GM21717 (cell line): ENCODE results near the gene MACC1.

ENCODE experiments used
- ATAC-seq: cut with Tn5 transposase; IDR thresholded peaks from one replicate; pipeline ENCODE4 v1.9.1; 2021; ENCODE audit warnings: mild to moderate bottlenecking, moderate library complexity; ENCODE audit not compliant: unreplicated experiment

MACC1 gene

DNA sequence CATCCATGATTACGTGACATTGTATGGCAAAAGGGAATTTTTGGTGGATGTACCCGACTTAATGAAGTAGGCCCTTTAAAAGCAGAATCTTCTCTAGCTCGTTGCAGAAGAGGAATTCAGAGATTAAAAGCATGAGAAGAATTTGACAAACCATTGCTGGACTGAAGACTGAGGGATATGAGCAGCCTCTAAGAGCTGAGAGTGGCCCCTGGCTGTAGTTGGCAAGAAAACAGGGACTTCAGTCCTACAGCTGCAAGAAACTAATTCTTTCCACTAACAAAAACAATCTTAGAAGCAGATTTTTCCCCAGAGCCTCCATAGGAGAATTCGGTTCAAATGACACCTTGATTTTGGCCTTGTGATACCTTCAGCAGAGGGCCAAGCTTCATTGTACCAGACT is 34.1 kb downstream of the MACC1 start:
- no peak for ATAC-seq

DNA sequence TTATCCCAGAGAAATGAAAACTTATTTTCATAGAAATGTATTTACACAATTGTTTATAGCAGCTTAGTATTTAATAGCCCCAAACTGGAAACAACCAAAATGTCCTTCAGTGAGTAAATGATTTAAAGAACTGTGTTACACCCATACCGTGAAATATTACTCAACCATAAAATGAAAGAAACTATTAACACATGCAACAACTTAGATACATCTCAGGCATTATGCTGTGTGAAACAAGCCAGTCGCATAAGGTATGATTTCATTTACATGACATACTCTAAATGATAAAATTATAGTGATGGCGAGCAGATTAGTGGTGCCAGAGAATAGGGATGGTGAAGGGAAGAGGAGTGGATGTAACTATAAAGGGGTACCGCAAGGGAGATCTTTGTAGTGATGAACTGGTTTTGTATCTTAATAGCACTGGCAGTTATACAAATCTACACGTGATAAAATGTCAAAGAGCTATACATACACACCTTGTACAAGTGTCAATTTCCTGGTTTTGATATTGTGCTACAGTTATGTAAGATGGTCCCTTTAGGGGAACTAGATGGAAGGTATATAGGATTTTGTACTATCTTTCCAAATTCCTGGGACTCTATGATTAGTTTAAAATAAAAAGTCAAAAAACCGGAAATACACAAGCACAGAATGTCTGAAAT is 40.5 kb downstream of the MACC1 start:
- no peak for ATAC-seq

DNA sequence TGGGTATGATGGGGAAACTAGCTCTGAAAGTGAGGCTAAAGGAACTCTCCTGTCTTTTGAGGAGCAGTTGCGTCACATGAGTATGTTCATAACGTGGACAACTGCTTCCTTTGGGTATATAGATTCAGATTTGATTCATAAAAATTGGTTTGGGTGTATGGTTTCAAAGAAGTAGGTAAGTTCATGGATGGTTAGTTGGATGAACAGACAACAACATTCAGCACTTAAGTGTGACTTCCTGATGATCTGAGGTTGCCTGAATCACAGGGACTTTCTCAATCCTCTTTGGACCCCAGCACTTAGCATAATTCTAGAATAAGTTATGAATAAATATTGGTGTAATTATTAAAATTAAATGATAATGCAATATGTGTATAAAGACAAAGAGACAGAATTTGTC is 43.4 kb downstream of the MACC1 start:
- no peak for ATAC-seq

DNA sequence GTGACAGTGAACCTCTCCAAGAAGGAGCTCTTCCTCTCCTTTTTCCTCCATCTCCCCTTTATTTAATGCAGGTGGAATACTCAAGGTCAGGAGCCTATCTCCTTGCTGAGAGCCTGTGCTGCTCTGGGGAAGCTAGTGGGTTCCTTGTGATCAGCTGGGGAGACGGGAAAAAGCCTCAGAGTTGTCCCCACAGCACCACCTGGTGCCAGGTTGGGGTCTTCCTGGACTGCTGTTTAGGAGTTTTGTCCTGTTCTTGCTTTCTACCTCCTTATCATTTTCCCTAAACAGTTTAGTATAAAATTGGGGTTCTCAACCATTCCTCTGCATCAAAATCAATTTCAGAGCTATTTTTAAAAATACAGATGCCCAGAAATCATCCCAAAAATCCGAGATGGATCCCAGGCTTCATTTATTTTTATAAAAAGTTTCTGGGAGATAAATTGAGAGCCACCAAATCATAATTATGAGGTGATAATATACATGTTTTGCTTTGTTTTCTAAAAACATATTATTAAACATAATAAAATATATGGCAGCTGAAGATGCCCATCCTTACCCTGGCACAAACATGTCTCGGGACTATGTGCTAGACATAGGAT is 44.3 kb downstream of the MACC1 start:
- peak; percentile 72 for ATAC-seq

DNA sequence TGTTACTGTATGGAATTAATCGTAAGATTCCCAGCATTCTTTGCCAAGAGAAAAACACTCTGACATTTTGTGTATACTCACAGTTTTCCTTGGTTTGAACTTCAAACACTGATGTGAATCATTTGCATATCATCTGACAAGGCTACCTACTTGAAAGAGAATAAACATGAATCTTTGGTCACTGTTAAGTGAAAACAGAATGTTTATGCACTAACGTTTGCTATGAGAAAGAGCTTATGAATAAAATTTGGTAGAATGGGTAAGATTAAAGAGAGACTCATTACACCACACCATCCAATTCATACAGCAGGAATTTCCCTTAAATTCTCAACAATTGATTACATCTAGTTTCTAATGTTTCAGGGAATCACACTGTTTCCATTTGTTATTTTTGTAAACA is 46.6 kb downstream of the MACC1 start:
- no peak for ATAC-seq

DNA sequence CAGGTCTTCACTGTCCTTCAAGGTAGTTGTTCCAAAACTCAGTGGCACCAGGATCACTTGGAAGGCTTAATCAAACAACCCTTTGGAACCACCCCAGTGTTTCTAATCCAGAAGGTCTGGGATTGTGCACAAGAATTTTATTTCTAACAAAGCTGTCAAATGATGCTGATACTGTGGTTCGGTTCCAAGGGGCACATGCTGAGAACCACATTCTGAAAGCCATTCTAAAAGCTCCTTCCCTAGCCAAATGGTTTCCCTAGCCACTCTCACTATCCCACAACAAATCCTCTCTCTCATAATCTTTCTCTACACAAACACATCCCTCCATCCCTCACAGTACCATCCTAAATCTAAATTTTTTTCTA is 52.1 kb downstream of the MACC1 start:
- no peak for ATAC-seq

DNA sequence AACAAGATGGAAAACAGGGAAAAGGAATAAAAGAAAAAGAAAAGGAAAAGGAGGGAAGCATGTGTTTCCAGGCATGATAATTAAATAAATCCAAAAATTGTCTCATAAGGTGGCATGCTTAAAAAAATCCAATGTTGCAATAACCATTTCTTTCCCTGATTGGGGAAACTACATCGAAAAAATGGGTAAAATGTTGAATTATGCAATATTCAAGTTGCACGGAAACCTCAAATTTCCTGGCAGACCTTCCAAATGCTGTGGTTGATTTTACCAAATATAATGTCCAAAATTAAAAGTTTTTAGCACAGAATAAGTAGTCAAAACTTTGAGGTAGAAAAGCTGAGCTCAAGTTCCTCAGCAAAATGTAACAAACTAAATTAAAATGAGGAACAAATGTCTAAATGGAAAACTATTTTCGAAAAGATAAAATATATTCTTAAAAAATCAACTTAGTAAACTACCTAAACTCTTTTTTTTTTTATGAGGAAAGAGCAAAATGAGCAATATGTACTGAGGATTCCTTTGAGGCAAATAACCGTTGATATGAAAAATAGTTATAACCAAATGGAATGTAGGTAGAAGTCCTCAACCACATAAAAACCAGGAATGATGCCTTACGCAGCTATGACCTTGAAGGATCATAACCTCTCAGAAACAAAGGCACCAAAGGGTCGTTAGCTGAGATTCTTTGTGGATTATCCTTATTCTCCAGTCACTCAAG is 52.6 kb downstream of the MACC1 start:
- no peak for ATAC-seq

DNA sequence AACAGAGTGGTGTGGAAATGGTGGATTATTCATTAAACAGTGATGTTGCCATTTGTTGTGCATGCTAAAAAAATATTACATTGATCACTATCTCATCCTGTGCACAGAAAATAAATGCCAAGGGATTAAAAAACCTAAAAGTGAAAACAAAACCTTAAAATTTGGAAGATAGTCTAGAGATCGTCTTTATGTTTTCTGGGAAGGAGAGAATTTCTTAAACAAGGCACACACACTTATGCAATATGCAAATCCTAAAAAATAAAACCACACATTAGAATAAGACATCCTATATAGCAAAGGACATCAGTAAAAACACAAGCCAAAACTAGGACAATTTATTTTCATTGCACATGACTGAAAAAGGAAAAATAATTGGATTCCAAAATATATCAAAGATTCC is 54.5 kb downstream of the MACC1 start:
- ATAC-seq: no peak

DNA sequence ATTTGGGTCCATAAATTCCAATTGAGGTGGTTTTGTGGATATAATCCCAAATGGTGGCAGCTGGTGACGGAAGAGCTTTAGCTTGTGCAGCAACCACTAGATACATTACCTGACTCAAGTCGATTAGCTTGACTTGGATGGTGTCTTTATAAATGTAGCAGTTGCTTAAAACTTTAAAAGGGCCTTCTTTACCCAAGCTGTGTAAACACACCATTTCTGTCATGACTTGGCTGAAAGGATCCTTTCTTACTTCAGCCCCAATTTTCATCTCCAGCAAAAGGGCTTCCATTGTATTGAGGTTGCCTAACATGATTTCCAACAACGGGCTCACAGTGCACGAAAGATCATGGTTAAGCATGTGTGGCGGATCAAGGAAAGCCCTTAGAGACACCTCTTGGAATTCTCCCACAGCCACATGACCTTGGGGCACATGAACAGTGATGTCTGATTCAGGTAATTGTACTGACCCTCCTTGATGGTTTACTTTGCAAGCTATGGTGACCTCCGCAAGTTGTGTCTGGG is 57.9 kb downstream of the MACC1 start:
- no peak for ATAC-seq

DNA sequence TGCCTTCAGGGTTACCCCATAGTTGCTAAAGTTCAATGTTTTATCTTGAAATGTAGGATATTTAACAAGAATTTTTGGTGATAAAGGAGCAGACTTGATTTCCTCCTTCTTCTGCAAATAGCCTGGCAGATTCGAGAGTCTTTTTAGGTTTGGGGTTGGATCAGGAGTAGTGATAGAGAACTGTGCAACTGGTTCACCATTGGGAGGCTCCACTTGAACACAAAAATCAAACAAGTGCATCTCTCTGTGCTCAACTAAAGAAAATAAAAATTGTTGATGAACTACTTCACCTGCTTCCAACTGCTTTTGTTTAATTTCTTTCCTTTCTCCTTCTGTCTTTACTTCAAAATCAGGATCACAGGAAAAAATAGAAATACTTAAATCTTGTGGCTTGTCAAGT is 58.5 kb downstream of the MACC1 start:
- ATAC-seq: no peak

DNA sequence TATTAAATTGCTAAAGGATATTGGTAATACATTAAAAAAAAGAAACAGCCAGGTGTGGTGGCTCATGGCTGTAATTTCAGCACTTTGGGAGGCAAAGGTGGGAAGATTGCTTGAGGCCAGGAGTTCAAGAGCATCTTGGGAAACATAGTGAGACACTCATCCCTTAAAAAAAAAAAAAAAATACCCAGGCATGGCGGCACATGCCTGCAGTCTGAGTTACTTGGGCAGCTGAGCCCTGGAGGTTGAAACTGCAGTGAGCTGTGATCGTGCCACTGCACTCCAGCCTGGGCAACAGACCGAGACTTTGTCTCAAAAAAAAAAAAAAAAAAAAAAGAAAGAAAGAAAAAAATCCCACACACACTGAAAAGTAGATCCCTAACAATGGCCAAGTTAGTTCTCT is 59.7 kb downstream of the MACC1 start:
- no peak for ATAC-seq

DNA sequence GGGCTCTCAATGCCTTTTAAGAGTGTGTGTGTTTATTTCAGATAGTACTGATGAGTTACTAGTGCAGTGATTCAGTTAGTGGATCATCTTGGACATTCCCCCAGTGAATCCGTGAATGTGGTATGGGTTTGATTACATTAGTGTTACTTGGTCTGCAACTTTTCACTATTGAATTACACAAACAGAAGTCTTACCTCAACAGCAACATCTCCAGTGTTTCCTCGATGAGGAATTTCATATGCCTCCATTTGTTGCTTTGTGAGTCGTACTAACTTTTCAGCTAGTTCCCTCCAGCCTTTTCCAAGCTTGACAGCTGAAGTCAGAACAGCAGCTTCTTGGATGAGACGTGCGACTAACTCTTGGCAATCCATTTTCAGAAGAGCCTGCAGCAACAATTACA is 63.2 kb downstream of the MACC1 start:
- ATAC-seq: no peak

DNA sequence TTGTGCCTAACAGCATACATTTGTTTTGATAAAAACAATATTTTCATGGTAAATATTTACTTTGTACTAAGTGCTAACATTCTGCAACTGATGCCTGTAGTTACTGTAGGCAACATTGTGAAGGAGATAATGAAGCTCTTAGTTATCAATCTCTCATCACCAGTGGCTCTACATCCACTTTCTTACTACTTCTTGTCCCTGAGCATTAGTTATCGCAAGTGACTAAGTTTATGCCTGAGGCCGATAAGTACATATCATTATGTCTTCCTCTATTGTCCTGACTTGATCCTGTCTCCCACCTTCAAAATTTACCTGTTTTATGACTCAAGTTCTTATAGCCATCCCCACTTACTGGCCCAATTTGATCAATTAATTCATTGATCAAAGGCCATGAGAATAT is 63.6 kb downstream of the MACC1 start:
- ATAC-seq: no peak

DNA sequence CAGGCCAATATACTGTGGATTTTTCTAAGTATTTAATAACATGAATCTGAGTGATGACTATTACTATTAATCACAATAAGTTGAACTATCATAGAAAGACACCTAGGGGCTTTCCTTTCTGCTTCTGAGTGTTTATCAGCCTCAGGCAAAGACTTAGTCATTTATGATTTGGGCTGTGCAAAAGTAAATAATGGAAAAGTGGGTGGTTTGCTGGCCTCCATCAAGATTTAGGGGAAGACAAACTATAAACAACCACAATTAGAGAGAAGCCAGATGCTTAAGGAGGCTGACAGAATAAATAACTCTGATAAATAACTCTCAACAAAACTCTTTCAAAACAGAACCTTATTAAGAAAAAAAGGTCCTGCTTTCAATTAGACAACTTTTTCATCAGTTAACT is 64.7 kb downstream of the MACC1 start:
- ATAC-seq: no peak

DNA sequence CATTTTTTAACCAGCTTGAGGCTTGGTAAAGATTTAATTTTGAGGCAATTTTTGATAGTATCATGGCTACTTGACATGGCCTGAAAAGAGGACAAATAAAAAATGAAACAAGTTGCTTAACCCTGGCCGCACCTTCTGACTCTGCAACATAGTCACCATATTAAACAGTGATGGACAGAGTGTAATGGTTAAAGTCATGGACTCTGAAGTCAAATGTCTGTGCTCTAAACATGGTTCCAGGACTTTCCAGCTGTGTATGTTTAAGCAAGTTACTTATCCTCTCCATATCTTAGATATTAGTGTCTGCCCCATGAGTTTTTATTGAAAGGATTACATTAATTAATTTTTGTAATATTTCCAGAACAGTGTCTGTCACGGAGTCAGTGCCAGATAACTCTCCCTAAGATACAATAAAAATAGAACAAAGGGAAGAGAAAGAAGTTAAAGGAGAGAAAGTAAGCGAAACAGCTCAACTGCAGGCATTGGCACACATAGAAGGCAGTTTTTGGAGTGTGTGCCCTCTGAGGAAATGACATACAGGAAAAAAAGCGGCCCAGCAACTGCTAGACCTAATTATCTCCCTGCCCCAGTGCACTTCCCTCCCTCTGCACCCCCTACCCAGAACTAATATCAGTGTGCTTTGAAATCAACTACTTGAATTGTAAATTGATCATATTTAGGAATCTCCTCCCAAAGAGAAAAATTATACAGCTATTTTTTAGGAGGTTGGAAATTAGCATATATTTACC is 65.3 kb downstream of the MACC1 start:
- ATAC-seq: no peak

DNA sequence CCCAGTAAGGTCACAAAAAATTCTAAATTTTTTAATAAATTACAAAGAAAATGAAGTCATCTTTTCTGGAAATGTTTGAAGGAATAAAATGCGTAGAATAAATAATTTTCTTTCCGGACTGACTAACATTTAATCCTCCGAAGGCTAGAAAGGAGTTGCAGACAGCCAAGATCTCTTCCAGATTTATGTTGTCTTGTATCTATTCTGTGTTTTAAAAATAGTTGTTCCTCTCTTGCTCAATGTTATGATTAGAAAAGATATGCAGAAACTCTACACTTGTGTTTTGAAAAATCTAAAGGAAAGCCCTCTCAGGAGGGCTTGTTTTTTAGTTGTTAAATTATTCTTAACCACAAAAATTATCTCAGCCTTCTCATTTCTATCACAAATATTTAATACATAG is 70.7 kb downstream of the MACC1 start:
- ATAC-seq: no peak

DNA sequence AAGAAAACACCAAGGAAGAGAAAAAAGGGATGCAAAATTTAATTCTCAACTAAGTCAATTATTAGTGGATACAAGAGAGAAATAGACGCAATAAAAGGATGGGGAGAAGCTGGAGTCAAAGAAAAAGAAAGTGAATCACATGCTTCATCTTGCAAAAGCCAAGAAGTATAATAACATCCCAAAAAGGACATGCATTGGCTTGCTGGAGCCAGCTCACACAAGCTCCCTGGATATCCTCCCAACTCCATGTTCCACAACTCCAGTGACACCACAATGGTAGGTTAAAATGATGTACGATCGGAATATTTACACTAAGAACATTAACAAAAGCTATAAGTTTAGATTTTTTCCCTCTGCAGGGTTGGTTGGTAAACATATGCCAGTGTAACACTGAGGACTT is 72.4 kb downstream of the MACC1 start:
- no peak for ATAC-seq

DNA sequence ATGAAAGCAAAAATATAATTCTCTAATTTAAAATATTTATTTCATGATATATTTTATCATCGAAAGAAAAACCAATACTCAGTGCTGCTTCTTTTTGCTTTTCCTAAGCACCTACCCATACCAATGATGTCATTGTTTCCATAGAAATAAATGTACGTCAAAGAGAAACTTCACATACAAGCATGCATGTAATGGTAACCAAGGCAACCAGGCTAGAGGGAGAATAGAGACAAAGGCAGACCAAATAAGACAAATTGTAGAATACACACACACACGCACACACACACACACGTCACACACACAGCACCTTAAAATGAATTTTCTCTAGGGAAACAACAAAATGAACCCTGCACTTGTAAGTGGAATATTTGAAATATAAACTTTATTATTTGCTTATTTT is 75.5 kb downstream of the MACC1 start:
- ATAC-seq: no peak

DNA sequence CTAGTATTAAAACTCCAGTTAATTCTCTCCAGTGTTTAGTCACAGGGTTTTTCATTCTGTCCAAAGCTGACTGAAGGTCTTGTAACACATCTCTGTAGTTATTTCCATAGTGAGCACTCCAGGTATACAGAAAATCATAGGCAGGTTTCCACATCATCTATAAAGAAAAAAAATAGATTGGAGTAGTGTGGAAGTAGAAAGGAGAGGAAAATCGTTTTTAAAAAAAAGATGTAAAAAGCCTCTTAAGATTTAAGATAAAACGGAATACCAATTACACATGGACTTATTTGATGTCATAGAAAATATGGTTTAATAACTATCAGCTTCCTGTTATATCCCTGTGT is 76.2 kb downstream of the MACC1 start:
- ATAC-seq: no peak

DNA sequence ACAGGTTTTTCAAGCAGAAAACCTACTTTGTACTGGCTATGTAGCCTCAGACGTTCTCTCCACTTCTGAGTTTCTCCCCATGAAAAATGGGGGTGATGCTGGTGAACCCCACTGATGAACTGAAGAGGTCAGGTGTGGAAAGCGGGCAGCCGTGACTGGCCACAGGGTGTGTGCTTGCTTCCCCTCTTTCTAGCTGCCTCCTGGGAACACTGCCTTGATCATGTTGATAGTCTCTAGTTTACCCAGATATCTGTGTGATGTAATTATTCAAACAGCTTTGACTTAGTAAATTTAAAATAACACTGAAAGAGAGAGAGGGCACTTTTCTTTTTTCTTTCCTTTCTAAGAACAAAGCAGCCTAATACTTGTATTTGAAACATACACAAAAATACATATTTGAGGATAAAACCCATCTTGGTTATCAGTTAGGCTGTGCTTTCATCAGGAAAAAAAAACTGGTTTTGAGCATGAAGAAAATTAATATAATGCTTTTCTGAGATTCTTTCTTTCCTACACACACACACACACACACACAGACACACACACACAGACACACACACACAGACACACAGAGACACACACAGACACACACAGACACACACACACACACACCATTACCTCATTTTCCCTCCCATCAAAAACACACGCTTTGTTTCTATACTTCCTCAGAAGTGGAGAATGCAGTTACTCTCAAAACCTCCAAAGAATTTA is 76.7 kb downstream of the MACC1 start:
- ATAC-seq: no peak

DNA sequence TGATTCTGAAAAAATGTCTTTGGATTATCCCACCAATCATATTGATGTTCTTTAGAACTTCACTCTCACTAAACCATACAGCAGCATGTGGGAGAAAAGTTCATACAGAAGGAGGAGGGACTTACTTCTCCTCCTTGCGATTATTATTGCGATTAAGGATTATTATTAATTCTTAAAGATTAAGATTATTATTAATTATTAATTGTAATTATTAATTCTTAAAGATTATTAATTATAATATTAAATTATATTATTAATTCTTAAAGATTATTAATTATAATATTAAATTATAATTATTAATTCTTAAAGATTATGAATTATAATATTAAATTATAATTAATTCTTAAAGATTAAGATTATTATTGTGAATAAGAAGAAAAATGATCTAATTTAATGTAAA is 80.5 kb downstream of the MACC1 start:
- no peak for ATAC-seq
